ENCODE measurements around the gene CLC. TPM values are rescaled to one million over a fixed set of nuclear protein-coding genes. Genes with fewer than 3 reads are reported as not detected.

The CLC gene
- total RNA-seq, 1 donor from 2014 or later: not detected

DNA sequence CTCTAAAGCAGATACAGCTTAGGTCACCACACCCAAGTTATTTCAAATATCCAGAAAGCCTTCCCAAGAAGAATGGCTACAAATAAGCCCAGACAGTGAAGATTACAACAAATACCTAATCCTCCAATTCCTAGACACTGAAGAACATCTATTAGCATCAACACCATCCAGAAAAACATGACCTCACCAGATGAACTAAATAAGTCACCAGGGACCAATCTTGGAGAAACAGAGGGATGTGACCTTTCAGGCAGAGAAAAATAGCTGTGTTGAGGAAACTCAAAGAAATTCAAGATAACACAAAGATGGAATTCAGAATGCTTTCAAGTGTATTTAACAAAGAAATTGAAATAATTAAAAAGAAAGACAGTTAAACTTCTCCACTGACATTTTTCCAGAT is 15.0 kb upstream of the CLC start:
- no peak overlapping the region for H3K27ac ChIP-seq
- no peak for DNase-seq (ENCODE audit: extremely low spot score in 2 of 2)
- no peak overlapping the region for H3K4me3 ChIP-seq
- no peaks in the 10 kb centered on the region for H3K27me3 ChIP-seq
- H3K4me1 ChIP-seq: no peaks in the 10 kb centered on the region
- H3K9me3 ChIP-seq: no peaks in the 10 kb centered on the region
- intact Hi-C loops (cut with DNase I): no loop called here
- TF ChIP-seq, protein P1, sequence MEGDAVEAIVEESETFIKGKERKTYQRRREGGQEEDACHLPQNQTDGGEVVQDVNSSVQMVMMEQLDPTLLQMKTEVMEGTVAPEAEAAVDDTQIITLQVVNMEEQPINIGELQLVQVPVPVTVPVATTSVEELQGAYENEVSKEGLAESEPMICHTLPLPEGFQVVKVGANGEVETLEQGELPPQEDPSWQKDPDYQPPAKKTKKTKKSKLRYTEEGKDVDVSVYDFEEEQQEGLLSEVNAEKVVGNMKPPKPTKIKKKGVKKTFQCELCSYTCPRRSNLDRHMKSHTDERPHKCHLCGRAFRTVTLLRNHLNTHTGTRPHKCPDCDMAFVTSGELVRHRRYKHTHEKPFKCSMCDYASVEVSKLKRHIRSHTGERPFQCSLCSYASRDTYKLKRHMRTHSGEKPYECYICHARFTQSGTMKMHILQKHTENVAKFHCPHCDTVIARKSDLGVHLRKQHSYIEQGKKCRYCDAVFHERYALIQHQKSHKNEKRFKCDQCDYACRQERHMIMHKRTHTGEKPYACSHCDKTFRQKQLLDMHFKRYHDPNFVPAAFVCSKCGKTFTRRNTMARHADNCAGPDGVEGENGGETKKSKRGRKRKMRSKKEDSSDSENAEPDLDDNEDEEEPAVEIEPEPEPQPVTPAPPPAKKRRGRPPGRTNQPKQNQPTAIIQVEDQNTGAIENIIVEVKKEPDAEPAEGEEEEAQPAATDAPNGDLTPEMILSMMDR (IDR thresholded peaks at IDR 0.05): no peak
- no peak for TF ChIP-seq POLR2AphosphoS5 (IDR thresholded peaks at IDR 0.05; ENCODE audit: insufficient read depth in 1 of 2, low read depth in 1 of 2)
- no peak for TF ChIP-seq POLR2A (IDR thresholded peaks at IDR 0.05)
- no peaks in the 10 kb centered on the region for H3K36me3 ChIP-seq

DNA sequence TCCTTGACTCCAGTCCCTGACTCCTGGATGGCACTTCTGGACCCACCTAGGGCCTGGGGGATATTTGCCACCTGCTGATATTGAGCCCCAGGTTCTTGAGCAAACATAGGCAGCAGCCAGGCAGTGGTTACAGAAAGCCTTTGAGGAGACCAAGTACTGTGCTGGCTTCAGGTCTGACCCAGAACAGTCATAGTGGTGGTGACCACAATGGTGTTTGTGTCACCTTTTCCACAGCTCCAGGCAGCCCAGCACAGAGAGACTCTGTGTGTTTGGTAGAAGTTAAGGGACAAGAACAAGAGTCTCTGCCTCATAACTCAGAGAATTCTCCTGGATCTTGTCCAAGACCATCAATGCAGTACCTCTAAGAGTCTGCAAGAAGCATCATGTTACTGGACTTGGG is 14.6 kb upstream of the CLC start:
- Histone ChIP-seq H3K27ac (no peak overlapping the region), H3K4me1 (no peaks in the 10 kb centered on the region), H3K27me3 (no peaks in the 10 kb centered on the region), H3K36me3 (no peaks in the 10 kb centered on the region), H3K9me3 (no peaks in the 10 kb centered on the region), H3K4me3 (no peak overlapping the region)
- TF ChIP-seq POLR2AphosphoS5 (IDR thresholded peaks at IDR 0.05; ENCODE audit: insufficient read depth in 1 of 2, low read depth in 1 of 2) (no peak), POLR2A (IDR thresholded peaks at IDR 0.05) (no peak)
- TF ChIP-seq, protein P1 (IDR thresholded peaks at IDR 0.05): no peak
- no peak for DNase-seq (ENCODE audit: extremely low spot score in 2 of 2)
- intact Hi-C loops (cut with DNase I): no loop called here

DNA sequence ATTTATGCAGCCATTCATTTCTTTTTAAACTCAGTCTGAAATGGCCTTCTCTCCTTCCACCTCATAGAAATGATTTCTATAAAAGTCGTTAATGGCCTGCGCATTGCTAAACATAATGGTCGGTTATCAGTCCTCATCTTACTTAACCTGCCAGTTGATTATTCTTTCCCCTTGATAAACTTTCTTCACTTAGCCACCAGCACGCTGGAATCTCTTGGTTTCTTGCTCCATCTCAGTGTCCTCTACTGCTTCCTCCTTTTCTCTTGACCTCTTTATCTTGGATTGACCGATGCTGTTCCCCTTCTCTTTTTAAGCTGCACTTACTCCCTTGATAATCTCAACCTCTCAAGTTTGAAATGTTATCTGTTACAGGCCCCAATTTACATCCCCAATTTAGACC is 12.2 kb upstream of the CLC start:
- TF ChIP-seq POLR2AphosphoS5 (IDR thresholded peaks at IDR 0.05; ENCODE audit: insufficient read depth in 1 of 2, low read depth in 1 of 2) (no peak), POLR2A (IDR thresholded peaks at IDR 0.05) (no peak)
- TF ChIP-seq, protein P1 (IDR thresholded peaks at IDR 0.05): no peak
- Histone ChIP-seq H3K4me3 (no peak overlapping the region), H3K9me3 (no peaks in the 10 kb centered on the region), H3K4me1 (no peaks in the 10 kb centered on the region), H3K27me3 (no peaks in the 10 kb centered on the region), H3K27ac (no peak overlapping the region), H3K36me3 (no peaks in the 10 kb centered on the region)
- intact Hi-C loops (cut with DNase I): no loop called here
- DNase-seq (ENCODE audit: extremely low spot score in 2 of 2): no peak

DNA sequence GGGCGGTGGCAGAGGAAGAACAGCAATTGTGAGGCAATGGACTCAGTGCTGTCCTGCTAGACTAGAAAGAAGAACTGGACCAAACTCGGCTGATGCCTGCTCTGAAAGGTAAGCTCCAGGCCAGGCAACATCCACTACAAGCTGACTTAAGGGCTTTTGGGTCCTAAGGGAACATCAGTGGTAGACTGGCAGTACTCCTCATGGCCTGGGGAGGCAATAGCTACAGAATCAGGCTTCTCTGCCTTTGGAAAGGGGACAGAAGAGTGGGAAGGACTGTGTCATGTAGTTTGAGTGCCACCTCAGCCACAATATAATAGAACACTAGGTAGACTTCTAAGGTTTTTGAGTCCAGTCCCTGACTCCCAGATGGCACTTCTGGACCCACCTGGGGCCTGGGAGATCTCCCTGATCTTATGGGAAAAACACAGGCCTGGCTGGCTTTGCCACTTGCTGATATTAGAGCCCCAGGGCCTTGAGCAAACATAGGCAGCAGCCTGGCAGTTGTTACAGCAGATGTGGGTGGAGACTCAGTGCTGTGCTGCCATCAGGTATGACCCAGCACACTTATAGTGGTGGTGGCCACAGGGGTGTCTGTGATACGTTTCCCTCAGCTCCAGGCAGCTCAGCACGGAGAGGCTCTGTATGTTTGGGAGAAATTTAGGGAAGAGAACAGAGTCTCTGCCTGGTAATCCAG is 9.2 kb upstream of the CLC start:
- H3K36me3 ChIP-seq: no peaks in the 10 kb centered on the region
- no peaks in the 10 kb centered on the region for H3K4me1 ChIP-seq
- no peak overlapping the region for H3K27ac ChIP-seq
- no peak overlapping the region for H3K4me3 ChIP-seq
- DNase-seq (ENCODE audit: extremely low spot score in 2 of 2): no peak
- no peaks in the 10 kb centered on the region for H3K27me3 ChIP-seq
- intact Hi-C loops (cut with DNase I): no loop called here
- no peak for TF ChIP-seq POLR2A (IDR thresholded peaks at IDR 0.05)
- no peak for TF ChIP-seq POLR2AphosphoS5 (IDR thresholded peaks at IDR 0.05; ENCODE audit: insufficient read depth in 1 of 2, low read depth in 1 of 2)
- TF ChIP-seq, protein P1 (IDR thresholded peaks at IDR 0.05): no peak
- H3K9me3 ChIP-seq: no peaks in the 10 kb centered on the region

DNA sequence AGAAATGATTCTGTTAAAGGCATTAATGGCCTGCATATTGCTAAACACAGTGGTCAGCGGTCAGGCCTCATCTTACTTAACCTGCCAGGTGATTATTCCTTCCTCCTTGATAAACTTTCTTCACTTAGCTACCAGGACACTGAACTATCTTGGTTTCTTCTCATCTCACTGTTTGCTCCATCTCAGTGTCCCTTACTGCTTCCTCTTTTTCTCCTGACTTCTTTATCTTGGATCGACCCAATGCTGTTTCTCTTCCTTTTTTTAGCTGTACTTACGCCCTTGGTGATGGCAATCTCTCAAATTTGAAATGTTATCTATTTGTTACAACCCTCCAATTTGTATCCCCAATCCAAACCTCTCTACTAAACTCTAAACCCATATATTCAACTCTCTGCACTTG is 7.8 kb upstream of the CLC start:
- H3K36me3 ChIP-seq: no peaks in the 10 kb centered on the region
- TF ChIP-seq, protein P1 (IDR thresholded peaks at IDR 0.05): no peak
- TF ChIP-seq POLR2AphosphoS5 (IDR thresholded peaks at IDR 0.05; ENCODE audit: insufficient read depth in 1 of 2, low read depth in 1 of 2): no peak
- TF ChIP-seq POLR2A (IDR thresholded peaks at IDR 0.05): no peak
- no peaks in the 10 kb centered on the region for H3K9me3 ChIP-seq
- H3K27ac ChIP-seq: no peak overlapping the region
- no peak overlapping the region for H3K4me3 ChIP-seq
- DNase-seq (ENCODE audit: extremely low spot score in 2 of 2): no peak
- H3K4me1 ChIP-seq: no peaks in the 10 kb centered on the region
- no peaks in the 10 kb centered on the region for H3K27me3 ChIP-seq
- intact Hi-C loops (cut with DNase I): no loop called here
